Endodermal cell (in vitro differentiated cells): ENCODE results near the gene THRA. TPM values are rescaled to one million over a fixed set of nuclear protein-coding genes. Genes with fewer than 3 reads are reported as not detected.

Experiments
- DNase-seq: peaks from one replicate; pipeline ENCODE4 v3.0.0-alpha.2; 2017
- H3K27ac ChIP-seq: 2 replicates; pipeline ENCODE4 v1.5.1; 2013; ENCODE audit warnings: mild to moderate bottlenecking, low read depth, low read length, moderate library complexity
- H3K27me3 ChIP-seq: 2 replicates; pipeline ENCODE4 v1.6.1; 2013; ENCODE audit warnings: mild to moderate bottlenecking, low read length, moderate library complexity; ENCODE audit not compliant: insufficient read depth, control insufficient read depth, poor library complexity, severe bottlenecking
- H3K36me3 ChIP-seq: 2 replicates; pipeline ENCODE4 v1.7.0; 2013; ENCODE audit warnings: mild to moderate bottlenecking, low read length, moderate library complexity; ENCODE audit not compliant: control insufficient read depth, insufficient read depth
- H3K4me1 ChIP-seq: one replicate; pipeline ENCODE4 v1.7.0; 2013; ENCODE audit warnings: low read length; ENCODE audit not compliant: control insufficient read depth, insufficient read depth
- H3K4me3 ChIP-seq: 2 replicates; pipeline ENCODE4 v1.5.1; 2013; ENCODE audit warnings: mild to moderate bottlenecking, low read length, moderate library complexity
- H3K9ac ChIP-seq: 2 replicates; pipeline ENCODE4 v1.6.1; 2013; ENCODE audit warnings: mild to moderate bottlenecking, low read length, moderate library complexity; ENCODE audit not compliant: poor library complexity, severe bottlenecking; ENCODE audit errors: extremely low read depth
- H3K9me3 ChIP-seq: 2 replicates; pipeline ENCODE4 v1.6.1; 2013; ENCODE audit warnings: mild to moderate bottlenecking, low read length, moderate library complexity; ENCODE audit not compliant: control insufficient read depth
- H3K27ac Mint-ChIP-seq: 2 replicates; pipeline ENCODE4 v1.8.0; 2020; ENCODE audit warnings: mixed read lengths
- H3K27me3 Mint-ChIP-seq: 2 replicates; pipeline ENCODE4 v1.8.0; 2021; ENCODE audit warnings: mild to moderate bottlenecking, mixed read lengths; ENCODE audit not compliant: insufficient read depth
- H3K36me3 Mint-ChIP-seq: 2 replicates; pipeline ENCODE4 v1.8.0; 2020; ENCODE audit warnings: low read depth, mixed read lengths
- H3K4me1 Mint-ChIP-seq: 2 replicates; pipeline ENCODE4 v1.8.0; 2020; ENCODE audit warnings: mixed read lengths
- H3K4me3 Mint-ChIP-seq: 2 replicates; pipeline ENCODE4 v1.8.0; 2020; ENCODE audit warnings: mild to moderate bottlenecking, moderate library complexity, mixed read lengths
- H3K9me3 Mint-ChIP-seq: 2 replicates; pipeline ENCODE4 v1.8.0; 2020; ENCODE audit warnings: mild to moderate bottlenecking, mixed read lengths
- WGBS, 2 experiments: methylation state at CpG; one replicate each; pipeline versions ENCODE4 v1.1.5 to v1.1.7; 2013; ENCODE audit warnings: missing lambda C conversion rate in 2 of 2, mixed read lengths in 1 of 2; ENCODE audit not compliant: insufficient coverage in 1 of 2, insufficient read length in 1 of 2; 5-methylcytosine and 5-hydroxymethylcytosine counted together
- total RNA-seq, 2 donors: library from RNA; stranded (reverse); fragmentation: NEBNext Ultra II Directional in 1 of 2; extraction: Animal tissue kit (Norgen Biotek cat#: 25700) in 1 of 2; gene quantifications; 2 replicates in 1 of 2; 3 replicates in 1 of 2; pipeline ENCODE4 v1.2.1, GENCODE V29; 2021
- TF ChIP-seq, protein P1 (sequence below): fragments of 200-600 bp; sonication (generic); conservative IDR thresholded peaks from 2 replicates; pipeline ENCODE4 v1.5.0; 2021; ENCODE audit warnings: antibody characterized with exemption, mild to moderate bottlenecking

The THRA gene
- total RNA-seq, 2 donors from 2014 or later = 12.7 to 14.4 TPM

DNA sequence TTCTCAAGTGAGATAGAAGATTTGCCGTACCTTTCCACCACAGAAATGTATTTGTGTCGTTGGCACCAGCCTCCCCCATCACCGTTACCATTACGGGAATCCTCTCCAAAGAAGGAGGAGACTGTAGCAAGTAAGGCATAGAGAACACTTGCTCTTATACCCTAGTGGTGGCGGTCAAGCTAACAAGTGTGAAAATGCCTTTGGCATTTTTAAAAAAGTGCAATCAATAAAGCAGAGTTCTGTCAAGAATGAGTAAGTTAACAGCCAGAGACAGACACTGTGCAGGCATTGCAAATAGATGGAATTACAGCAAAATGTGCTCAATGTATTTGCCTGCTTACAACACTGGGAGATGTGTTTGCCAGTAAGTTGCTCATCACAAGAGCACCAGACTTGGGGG lies 66.7 kb downstream of the THRA start:
- H3K9ac ChIP-seq = no peak overlapping the region
- 90 to 98% methylated on average over 4 to 5 of the region's 5 CpGs for WGBS, 2 experiments
- Mint-ChIP-seq H3K36me3 (peaks cover 84% of the 10 kb centered on the region), H3K9me3 (no peaks in the 10 kb centered on the region), H3K4me3 (no peak overlapping the region), H3K27ac (no peak overlapping the region), H3K27me3 (no peaks in the 10 kb centered on the region), H3K4me1 (peaks cover 4% of the 10 kb centered on the region)
- H3K27ac ChIP-seq = no peak overlapping the region
- H3K4me1 ChIP-seq = no peaks in the 10 kb centered on the region
- no peaks in the 10 kb centered on the region for H3K9me3 ChIP-seq
- H3K4me3 ChIP-seq = no peak overlapping the region
- DNase-seq = no peak
- H3K27me3 ChIP-seq = no peaks in the 10 kb centered on the region
- peaks cover 86% of the 10 kb centered on the region for H3K36me3 ChIP-seq
- TF ChIP-seq, protein P1, sequence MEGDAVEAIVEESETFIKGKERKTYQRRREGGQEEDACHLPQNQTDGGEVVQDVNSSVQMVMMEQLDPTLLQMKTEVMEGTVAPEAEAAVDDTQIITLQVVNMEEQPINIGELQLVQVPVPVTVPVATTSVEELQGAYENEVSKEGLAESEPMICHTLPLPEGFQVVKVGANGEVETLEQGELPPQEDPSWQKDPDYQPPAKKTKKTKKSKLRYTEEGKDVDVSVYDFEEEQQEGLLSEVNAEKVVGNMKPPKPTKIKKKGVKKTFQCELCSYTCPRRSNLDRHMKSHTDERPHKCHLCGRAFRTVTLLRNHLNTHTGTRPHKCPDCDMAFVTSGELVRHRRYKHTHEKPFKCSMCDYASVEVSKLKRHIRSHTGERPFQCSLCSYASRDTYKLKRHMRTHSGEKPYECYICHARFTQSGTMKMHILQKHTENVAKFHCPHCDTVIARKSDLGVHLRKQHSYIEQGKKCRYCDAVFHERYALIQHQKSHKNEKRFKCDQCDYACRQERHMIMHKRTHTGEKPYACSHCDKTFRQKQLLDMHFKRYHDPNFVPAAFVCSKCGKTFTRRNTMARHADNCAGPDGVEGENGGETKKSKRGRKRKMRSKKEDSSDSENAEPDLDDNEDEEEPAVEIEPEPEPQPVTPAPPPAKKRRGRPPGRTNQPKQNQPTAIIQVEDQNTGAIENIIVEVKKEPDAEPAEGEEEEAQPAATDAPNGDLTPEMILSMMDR = peak; percentile 52

DNA sequence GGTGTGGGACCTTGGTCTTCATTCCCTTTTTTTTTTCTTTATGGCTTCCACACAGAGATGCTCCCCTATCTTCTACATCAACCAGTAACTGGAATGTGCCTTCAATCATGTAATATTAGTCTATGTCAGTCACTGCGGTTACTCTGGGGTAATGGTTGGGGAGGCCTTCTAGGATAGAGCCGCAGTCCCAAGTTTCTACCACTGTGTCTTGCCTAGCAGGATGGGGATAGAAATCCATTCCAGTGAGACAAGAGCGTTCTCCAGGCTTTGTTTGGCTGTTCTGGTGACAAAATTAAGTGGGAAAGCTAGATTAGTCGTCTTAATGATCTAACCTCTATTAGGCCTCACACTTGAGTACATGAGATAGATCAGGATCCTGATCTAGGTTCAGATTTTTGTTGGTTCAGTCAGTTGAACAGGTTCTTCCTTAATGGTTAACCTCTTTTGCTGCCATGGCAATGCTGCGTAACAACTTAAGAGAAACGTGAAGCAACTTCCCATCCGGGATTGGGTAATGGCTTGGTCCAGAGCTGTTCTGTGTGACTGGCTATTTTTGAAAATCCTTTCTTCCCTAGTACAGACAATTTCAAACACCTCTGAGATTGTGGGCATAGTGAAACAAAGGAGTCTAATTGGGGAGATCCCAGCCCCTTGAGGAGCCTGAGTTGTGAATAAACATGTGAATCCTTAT lies 67.7 kb downstream of the THRA start:
- Mint-ChIP-seq H3K9me3 (no peaks in the 10 kb centered on the region), H3K27ac (peak overlapping the region; percentile 52), H3K36me3 (peaks cover 89% of the 10 kb centered on the region), H3K4me1 (no peaks in the 10 kb centered on the region), H3K4me3 (no peak overlapping the region), H3K27me3 (no peaks in the 10 kb centered on the region)
- Histone ChIP-seq H3K4me3 (no peak overlapping the region), H3K27me3 (no peaks in the 10 kb centered on the region), H3K9me3 (no peaks in the 10 kb centered on the region), H3K9ac (no peak overlapping the region), H3K27ac (no peak overlapping the region), H3K36me3 (peaks cover 95% of the 10 kb centered on the region), H3K4me1 (no peaks in the 10 kb centered on the region)
- TF ChIP-seq, protein P1 = no peak
- 96 to 98% methylated on average over 7 of the region's 7 CpGs for WGBS, 2 experiments
- DNase-seq = no peak

DNA sequence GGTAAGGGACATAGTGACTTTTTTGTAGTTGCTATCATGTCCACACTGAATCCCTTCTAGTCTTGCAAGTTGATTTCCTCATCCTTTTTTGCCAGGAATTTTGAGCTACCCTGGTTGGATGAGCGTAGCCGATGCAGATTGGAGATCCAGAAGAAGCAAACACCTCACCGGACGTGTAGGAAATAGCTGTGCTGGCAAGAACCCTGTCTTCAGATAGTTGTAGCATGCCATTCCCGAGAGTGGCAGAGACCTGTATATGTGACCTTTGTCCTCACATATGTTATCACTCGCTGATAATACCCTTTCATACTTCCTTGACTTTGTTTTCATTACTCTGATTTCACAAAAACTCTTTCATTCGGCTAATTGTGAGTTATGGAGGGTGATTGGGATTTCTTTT lies 71.4 kb downstream of the THRA start:
- peaks cover 83% of the 10 kb centered on the region for H3K36me3 Mint-ChIP-seq
- H3K27ac Mint-ChIP-seq = no peak overlapping the region

More for the DNA sequence above, 71.4 kb downstream of the THRA start:
- no peak for DNase-seq
- Histone ChIP-seq H3K36me3 (peaks cover 84% of the 10 kb centered on the region), H3K4me3 (no peak overlapping the region), H3K27me3 (no peaks in the 10 kb centered on the region), H3K9me3 (no peaks in the 10 kb centered on the region), H3K9ac (no peak overlapping the region), H3K4me1 (no peaks in the 10 kb centered on the region), H3K27ac (no peak overlapping the region)
- H3K4me3 Mint-ChIP-seq = no peak overlapping the region
- no peaks in the 10 kb centered on the region for H3K9me3 Mint-ChIP-seq
- TF ChIP-seq, protein P1 = no peak
- H3K27me3 Mint-ChIP-seq = no peaks in the 10 kb centered on the region
- WGBS, 2 experiments = 94 to 95% methylated on average over 6 to 7 of the region's 7 CpGs
- H3K4me1 Mint-ChIP-seq = no peaks in the 10 kb centered on the region
